DND-41 (cell line): ENCODE results near the gene FPR3.
A peak's percentile ranks its signal among the peaks of the same experiment; 100 is the strongest.

ENCODE experiments used
- CTCF ChIP-seq: IDR thresholded peaks from 2 replicates; pipeline ENCODE4 v1.5.1; 2012; ENCODE audit warnings: borderline replicate concordance, low read length, moderate library complexity, mild to moderate bottlenecking; ENCODE audit not compliant: poor library complexity, severe bottlenecking; ENCODE audit errors: extremely low read depth
- EZH2 ChIP-seq: IDR thresholded peaks from 3 replicates; pipeline ENCODE4 v1.6.1; 2012; ENCODE audit warnings: borderline replicate concordance, low read depth, mild to moderate bottlenecking, moderate library complexity, low read length, inconsistent platforms; ENCODE audit not compliant: severe bottlenecking

- TF ChIP-seq CTCF (peak; percentile 32), EZH2 (no peak)
These were observed 35.3 kb downstream of the FPR3 start for GRCh38 chr19:51830274-51830673.
